ENCODE data around the gene PALMD.

DNA sequence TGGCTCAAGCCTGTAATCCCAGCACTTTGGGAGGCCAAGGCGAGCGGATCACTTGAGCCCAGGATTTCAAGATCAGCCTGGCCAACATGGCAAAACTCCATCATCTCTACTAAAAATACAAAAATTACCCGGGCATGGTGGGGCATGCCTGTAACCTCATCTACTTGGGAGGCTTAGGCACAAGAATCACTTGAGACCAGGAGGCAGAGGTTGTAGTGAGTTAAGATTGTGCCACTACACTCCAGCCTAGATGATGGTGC lies 12.0 kb downstream of the PALMD start:
- TF ChIP-seq POLR2A (IDR thresholded peaks at IDR 0.05; ENCODE audit: low read length) (no peak), GATA1 (IDR thresholded peaks at IDR 0.05; ENCODE audit: low read depth, low read length) (no peak)

All from erythroblast (primary cell).